Thyroid gland (tissue), 4 donors: ENCODE results near the gene DCAF7. TPM values are rescaled to one million over a fixed set of nuclear protein-coding genes. Genes with fewer than 3 reads are reported as not detected.

Experiments used
- DNase-seq, 2 donors: peaks; one replicate each; pipeline ENCODE4 v3.0.0-alpha.2; 2019
- H3K27ac ChIP-seq, 3 donors: fragments of 200-600 bp; sonication (generic); 1 replicate in 2 of 3; 2 replicates in 1 of 3; pipeline ENCODE4 v1.5.1; 2016 to 2019; ENCODE audit warnings: mild to moderate bottlenecking in 1 of 3, moderate library complexity in 1 of 3
- H3K27me3 ChIP-seq: fragments of 200-600 bp; sonication (generic); one replicate; pipeline ENCODE4 v1.5.1; 2019
- H3K36me3 ChIP-seq, 2 donors: fragments of 200-600 bp; sonication (generic); one replicate each; pipeline ENCODE4 v1.5.1; 2016 to 2019
- H3K4me1 ChIP-seq, 2 donors: fragments of 200-600 bp; sonication (generic); one replicate each; pipeline ENCODE4 v1.5.1; 2017 to 2019
- H3K4me3 ChIP-seq, 3 donors: fragments of 200-600 bp; sonication (generic); replicated peaks in 1 of 3; 1 replicate in 2 of 3; 2 replicates in 1 of 3; pipeline ENCODE4 v1.5.1; 2016; ENCODE audit warnings: mild to moderate bottlenecking in 1 of 3
- H3K9me3 ChIP-seq: fragments of 200-600 bp; sonication (generic); one replicate; pipeline ENCODE4 v1.5.1; 2017
- CTCF ChIP-seq, 6 experiments: fragments of 200-600 bp in 3 of 6; fragments of 450-650 bp in 3 of 6; sonication (generic) in 3 of 6; IDR thresholded peaks; one replicate each; pipeline ENCODE4 v1.5.1; 2016 to 2019; ENCODE audit warnings: antibody characterized with exemption in 6 of 6, mild to moderate bottlenecking in 2 of 6, inconsistent platforms in 1 of 6, moderate library complexity in 1 of 6
- POLR2A ChIP-seq, 2 donors: fragments of 450-650 bp; IDR thresholded peaks; one replicate each; pipeline ENCODE4 v1.6.1; 2017; ENCODE audit warnings: antibody characterized with exemption in 2 of 2, mild to moderate bottlenecking in 2 of 2, moderate library complexity in 1 of 2
- WGBS, 2 donors: methylation state at CpG; one replicate each; pipeline ENCODE4 v1.1.5; 2017; 5-methylcytosine and 5-hydroxymethylcytosine counted together
- intact Hi-C: fragments of 100-400 bp; cut with DNase I; formaldehyde crosslinking; loops from one replicate; pipeline ENCODE4 v1.15.1; 2023
- total RNA-seq, 4 donors: library from RNA; depleted of rRNA; stranded (reverse); fragments of >200 nt; gene quantifications; one replicate each; pipeline ENCODE4 v1.2.3, GENCODE V29; 2016

Gene DCAF7
- total RNA-seq, 4 donors from 2014 or later: 35.1 to 44.8 (median 40.5) TPM

- Histone ChIP-seq H3K27me3 (no peaks in the 10 kb centered on the region), H3K27ac (no peak overlapping the region), H3K4me3 (no peak overlapping the region), H3K9me3 (no peaks in the 10 kb centered on the region), H3K4me1 (no peaks in the 10 kb centered on the region), H3K36me3 (no peaks in the 10 kb centered on the region)
- WGBS, 2 donors: 42 to 56% methylated on average over 3 of the region's 3 CpGs
- TF ChIP-seq POLR2A (IDR thresholded peaks at IDR 0.05): no peak
- TF ChIP-seq CTCF (IDR thresholded peaks at IDR 0.05): no peak
- no peak for DNase-seq
- intact Hi-C loops: no loop called here
Observed at GRCh38 chr17:63514477-63514876, 35.8 kb upstream of the DCAF7 start.

GRCh38 chr17:63514974-63515373 lies 35.3 kb upstream of the DCAF7 start:
- 83 to 87% methylated on average over 2 of the region's 2 CpGs for WGBS, 2 donors
- no peaks in the 10 kb centered on the region for H3K27me3 ChIP-seq

GRCh38 chr17:63515426-63515825 lies 34.9 kb upstream of the DCAF7 start:
- Histone ChIP-seq H3K27ac (no peak overlapping the region), H3K36me3 (no peaks in the 10 kb centered on the region), H3K4me3 (no peak overlapping the region), H3K4me1 (no peaks in the 10 kb centered on the region), H3K9me3 (no peaks in the 10 kb centered on the region), H3K27me3 (no peaks in the 10 kb centered on the region)
- DNase-seq: no peak
- intact Hi-C loops: no loop called here
- WGBS, 2 donors: 72 to 82% methylated on average over 1 of the region's 1 CpG
- TF ChIP-seq POLR2A (IDR thresholded peaks at IDR 0.05) (no peak), CTCF (IDR thresholded peaks at IDR 0.05) (no peak)

More at GRCh38 chr17:63514974-63515373, 35.3 kb upstream of the DCAF7 start:
- Histone ChIP-seq H3K4me3 (no peak overlapping the region), H3K27ac (no peak overlapping the region), H3K36me3 (no peaks in the 10 kb centered on the region), H3K4me1 (no peaks in the 10 kb centered on the region), H3K9me3 (no peaks in the 10 kb centered on the region)
- no peak for DNase-seq
- intact Hi-C loops: no loop called here
- TF ChIP-seq POLR2A (IDR thresholded peaks at IDR 0.05) (no peak), CTCF (IDR thresholded peaks at IDR 0.05) (no peak)

- Histone ChIP-seq H3K4me1 (no peaks in the 10 kb centered on the region), H3K4me3 (no peak overlapping the region), H3K9me3 (no peaks in the 10 kb centered on the region), H3K27me3 (no peaks in the 10 kb centered on the region), H3K27ac (no peak overlapping the region), H3K36me3 (no peaks in the 10 kb centered on the region)
- 72 to 75% methylated on average over 6 of the region's 6 CpGs for WGBS, 2 donors
- no peak for DNase-seq
- no peak for TF ChIP-seq POLR2A (IDR thresholded peaks at IDR 0.05)
- TF ChIP-seq CTCF (IDR thresholded peaks at IDR 0.05): no peak
- intact Hi-C loops: no loop called here
Observed at GRCh38 chr17:63516910-63517824, 33.1 kb upstream of the DCAF7 start.

GRCh38 chr17:63517825-63518534 lies 32.3 kb upstream of the DCAF7 start:
- TF ChIP-seq POLR2A (IDR thresholded peaks at IDR 0.05): no peak
- no peak for TF ChIP-seq CTCF (IDR thresholded peaks at IDR 0.05)
- Histone ChIP-seq H3K4me3 (no peak overlapping the region), H3K4me1 (peaks cover 0 to 3% of the 10 kb centered on the region in 2 donors), H3K27ac (no peak overlapping the region), H3K27me3 (no peaks in the 10 kb centered on the region), H3K36me3 (no peaks in the 10 kb centered on the region), H3K9me3 (no peaks in the 10 kb centered on the region)
- intact Hi-C loops: no loop called here
- DNase-seq: no peak
- 76 to 80% methylated on average over 8 of the region's 8 CpGs for WGBS, 2 donors
